GM12891 (cell line): ENCODE measurements around the gene RGS10.

Experiments
- PAX5 ChIP-seq: IDR thresholded peaks from 2 replicates; pipeline ENCODE4 v1.6.1; 2011; ENCODE audit warnings: low read length, moderate library complexity, mild to moderate bottlenecking; ENCODE audit not compliant: insufficient read depth, severe bottlenecking
- POLR2A ChIP-seq: IDR thresholded peaks from 2 replicates; pipeline ENCODE4 v1.6.1; 2011; ENCODE audit warnings: low read depth, low read length, control low read depth
- POLR2AphosphoS5 ChIP-seq: IDR thresholded peaks from 2 replicates; pipeline ENCODE4 v1.6.1; 2011; ENCODE audit warnings: low read depth, low read length, control low read depth
- POU2F2 ChIP-seq: IDR thresholded peaks from 2 replicates; pipeline ENCODE4 v1.6.1; 2011; ENCODE audit warnings: low read depth, mild to moderate bottlenecking, control low read depth, low read length, moderate library complexity
- SPI1 ChIP-seq: IDR thresholded peaks from 2 replicates; pipeline ENCODE4 v1.6.1; 2011; ENCODE audit warnings: low read depth, low read length, control low read depth
- TAF1 ChIP-seq: IDR thresholded peaks from 2 replicates; pipeline ENCODE4 v1.6.1; 2011; ENCODE audit warnings: low read depth, low read length, control low read depth

DNA sequence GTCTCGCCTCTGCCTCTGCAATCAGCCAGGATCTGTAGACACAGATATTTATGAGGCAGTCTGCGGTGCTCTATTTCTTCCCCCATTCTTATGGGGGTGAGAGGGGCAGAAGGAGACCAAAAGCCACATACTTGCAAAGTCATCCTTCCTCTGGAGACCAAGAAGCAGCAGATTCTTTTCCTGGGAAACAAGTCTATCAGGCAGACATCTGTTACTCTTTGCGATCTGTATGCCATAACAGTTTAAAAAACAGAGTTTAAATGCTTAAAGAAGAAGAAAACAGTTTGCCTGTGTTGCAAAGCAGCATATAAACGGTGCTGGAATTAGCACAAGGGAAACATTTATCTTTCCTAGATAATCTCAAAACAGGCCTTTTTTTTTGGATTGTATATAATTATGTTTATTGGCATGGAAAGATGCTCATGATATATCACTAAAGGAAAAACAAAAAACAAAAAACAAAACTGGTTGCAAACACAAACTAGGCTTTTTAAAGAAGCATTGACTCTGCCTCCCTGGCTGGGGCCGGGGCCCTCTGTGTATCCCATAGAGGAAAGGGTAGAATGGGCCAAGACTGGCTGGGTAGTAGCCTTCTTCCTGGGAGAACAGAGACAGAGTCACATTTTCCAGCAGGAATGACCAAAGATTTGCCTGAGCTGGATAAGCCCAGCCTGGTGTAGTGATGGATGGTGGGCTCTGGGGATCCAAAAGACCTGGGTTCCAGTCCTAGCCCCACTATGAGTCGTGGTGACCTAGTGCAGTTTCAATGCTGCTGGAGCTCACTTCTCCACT lies 50.4 kb downstream of the RGS10 start:
- TF ChIP-seq POLR2A (no peak), SPI1 (no peak), POLR2AphosphoS5 (no peak), TAF1 (no peak), POU2F2 (no peak), PAX5 (no peak)
